ENCODE measurements around the gene IAH1.

DNA sequence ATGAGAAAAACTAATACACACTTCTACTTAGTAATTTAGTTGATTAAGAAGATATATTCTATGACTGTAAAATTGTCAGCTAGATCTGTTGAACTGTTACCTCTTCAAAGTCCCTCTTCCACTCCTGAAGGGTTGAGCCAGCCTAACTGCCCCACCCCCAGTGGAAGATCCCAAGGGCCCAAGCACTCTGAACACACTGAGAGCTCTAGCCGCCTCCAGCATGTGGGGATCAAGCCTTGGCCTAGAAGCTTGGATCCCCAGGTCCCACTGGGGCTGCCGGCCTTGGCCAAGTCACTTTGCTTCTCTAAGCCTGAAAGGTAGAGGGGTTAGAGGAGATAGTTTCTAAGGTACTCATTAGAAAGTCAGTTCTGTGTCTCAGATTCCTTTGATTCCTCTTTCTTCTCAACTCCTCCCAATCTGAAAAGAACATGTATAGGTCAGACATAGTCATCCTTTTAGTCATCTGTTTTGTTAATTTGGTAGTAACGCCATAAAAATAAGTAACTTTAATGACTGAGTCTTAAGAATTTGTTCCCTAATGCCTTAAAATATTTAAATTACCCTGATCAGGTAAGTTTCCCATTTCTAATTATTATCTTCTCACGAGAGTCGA, 45.3 kb upstream of the IAH1 start:
- TF ChIP-seq, protein P1, sequence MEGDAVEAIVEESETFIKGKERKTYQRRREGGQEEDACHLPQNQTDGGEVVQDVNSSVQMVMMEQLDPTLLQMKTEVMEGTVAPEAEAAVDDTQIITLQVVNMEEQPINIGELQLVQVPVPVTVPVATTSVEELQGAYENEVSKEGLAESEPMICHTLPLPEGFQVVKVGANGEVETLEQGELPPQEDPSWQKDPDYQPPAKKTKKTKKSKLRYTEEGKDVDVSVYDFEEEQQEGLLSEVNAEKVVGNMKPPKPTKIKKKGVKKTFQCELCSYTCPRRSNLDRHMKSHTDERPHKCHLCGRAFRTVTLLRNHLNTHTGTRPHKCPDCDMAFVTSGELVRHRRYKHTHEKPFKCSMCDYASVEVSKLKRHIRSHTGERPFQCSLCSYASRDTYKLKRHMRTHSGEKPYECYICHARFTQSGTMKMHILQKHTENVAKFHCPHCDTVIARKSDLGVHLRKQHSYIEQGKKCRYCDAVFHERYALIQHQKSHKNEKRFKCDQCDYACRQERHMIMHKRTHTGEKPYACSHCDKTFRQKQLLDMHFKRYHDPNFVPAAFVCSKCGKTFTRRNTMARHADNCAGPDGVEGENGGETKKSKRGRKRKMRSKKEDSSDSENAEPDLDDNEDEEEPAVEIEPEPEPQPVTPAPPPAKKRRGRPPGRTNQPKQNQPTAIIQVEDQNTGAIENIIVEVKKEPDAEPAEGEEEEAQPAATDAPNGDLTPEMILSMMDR (IDR thresholded peaks at IDR 0.05), result no peak
- TF ChIP-seq POLR2A (IDR thresholded peaks at IDR 0.05), result no peak

Measured in prostate gland (tissue), 2 donors.